K562 (cell line): Measurements from ENCODE around the gene HNRNPLL. TPM values are rescaled to one million over a fixed set of nuclear protein-coding genes. Genes with fewer than 3 reads are reported as not detected.

Experiments
- C11orf30 ChIP-seq: fragments of 450-650 bp; IDR thresholded peaks from 2 replicates; pipeline ENCODE4 v1.6.1; 2016; ENCODE audit warnings: low read depth, mild to moderate bottlenecking
- CEBPG ChIP-seq, 3 experiments: fragments of 200-800 bp in 1 of 3; sonication (Bioruptor generic) in 1 of 3; sonication (generic) in 1 of 3; formaldehyde crosslinking in 1 of 3; IDR thresholded peaks in 2 of 3; conservative IDR thresholded peaks in 1 of 3; 2 replicates each; pipeline versions ENCODE4 v1.6.1 to v1.8.0; 2016 to 2022; ENCODE audit warnings: missing compliant biosample characterization in 2 of 3, missing genetic modification characterization in 2 of 3, mild to moderate bottlenecking in 1 of 3, missing genetic modification reagents in 1 of 3
- CSDE1 ChIP-seq, 2 experiments: fragments of 450-650 bp; IDR thresholded peaks; 2 replicates each; pipeline ENCODE4 v1.6.1; 2016; ENCODE audit warnings: mild to moderate bottlenecking in 1 of 2
- DDX20 ChIP-seq: fragments of 450-650 bp; IDR thresholded peaks from 2 replicates; pipeline ENCODE4 v1.6.1; 2016; ENCODE audit warnings: missing genetic modification characterization, low read depth, mild to moderate bottlenecking, missing compliant biosample characterization, moderate library complexity
- ERF ChIP-seq: fragments of 450-650 bp; formaldehyde crosslinking; IDR thresholded peaks from 2 replicates; pipeline ENCODE4 v1.4.0; 2020; ENCODE audit warnings: mild to moderate bottlenecking, mixed read lengths
- ETV6 ChIP-seq, 3 experiments: fragments of 150-350 bp in 1 of 3; sonication (generic) in 1 of 3; formaldehyde crosslinking in 1 of 3; IDR thresholded peaks; 2 replicates each; pipeline versions ENCODE4 v1.6.1 to v1.8.0; 2014 to 2022; ENCODE audit warnings: borderline replicate concordance in 2 of 3, low read depth in 2 of 3, antibody characterized with exemption in 1 of 3, low read length in 1 of 3, mild to moderate bottlenecking in 1 of 3, missing genetic modification reagents in 1 of 3
- FOXA3 ChIP-seq, 2 experiments: fragments of 450-650 bp in 1 of 2; sonication (generic) in 1 of 2; formaldehyde crosslinking; IDR thresholded peaks in 1 of 2; conservative IDR thresholded peaks in 1 of 2; 2 replicates each; pipeline versions ENCODE4 v1.4.0 to v1.8.0; 2020 to 2022; ENCODE audit warnings: mild to moderate bottlenecking in 2 of 2, missing genetic modification reagents in 1 of 2
- FOXK2 ChIP-seq, 2 experiments: fragments of 450-650 bp; IDR thresholded peaks in 1 of 2; conservative IDR thresholded peaks in 1 of 2; 2 replicates each; pipeline ENCODE4 v1.6.1; 2016; ENCODE audit warnings: low read depth in 2 of 2, mild to moderate bottlenecking in 1 of 2
- FUS ChIP-seq: fragments of 200-400 bp; formaldehyde crosslinking; optimal IDR thresholded peaks from 2 replicates; pipeline ENCODE3; 2017; ENCODE audit warnings: low read depth, low read length
- MCM5 ChIP-seq: fragments of 450-650 bp; IDR thresholded peaks from 2 replicates; pipeline ENCODE4 v1.6.1; 2016; ENCODE audit warnings: low read depth
- MECOM ChIP-seq: fragments of 250-450 bp; sonication (Bioruptor Pico); IDR thresholded peaks from 2 replicates; pipeline ENCODE4 v1.8.0; 2022; ENCODE audit warnings: inconsistent platforms
- PHF20 ChIP-seq: fragments of 450-650 bp; IDR thresholded peaks from 2 replicates; pipeline ENCODE4 v1.6.1; 2018; ENCODE audit not compliant: partially characterized antibody
- ZNF165 ChIP-seq: fragments of 250-450 bp; sonication (Bioruptor Pico); IDR thresholded peaks from 2 replicates; pipeline ENCODE4 v1.4.0; 2020; ENCODE audit warnings: borderline replicate concordance
- ZNF239 ChIP-seq: fragments of 250-450 bp; sonication (Bioruptor Pico); IDR thresholded peaks from 2 replicates; pipeline ENCODE4 v1.4.0; 2020; ENCODE audit warnings: mild to moderate bottlenecking
- ZNF311 ChIP-seq: fragments of 250-450 bp; sonication (Bioruptor Pico); IDR thresholded peaks from 2 replicates; pipeline ENCODE4 v1.4.0; 2020; ENCODE audit warnings: mild to moderate bottlenecking, moderate library complexity
- ZNF707 ChIP-seq: fragments of 250-450 bp; sonication (Bioruptor Pico); conservative IDR thresholded peaks from 2 replicates; pipeline ENCODE4 v1.8.0; 2022; ENCODE audit warnings: inconsistent platforms, mild to moderate bottlenecking, moderate library complexity
- polyA plus RNA-seq, 8 experiments: library from polyadenylated mRNA; depleted of rRNA in 4 of 8; stranded (reverse) in 5 of 8; unstranded in 3 of 8; fragments of >200 nt; fragmentation: Nextera tagmentation in 2 of 8; fragmentation: Illumina TruSeq in 1 of 8; extraction: Ambion mirVana in 2 of 8; extraction: Trizol in 1 of 8; gene quantifications; 2 replicates each; pipeline versions ENCODE4 v1.2.1 to v1.2.3, GENCODE V29; 2011 to 2014; ENCODE audit warnings: inconsistent platforms in 1 of 8, missing spikeins in 1 of 8
- total RNA-seq, 7 experiments: library from RNA; depleted of rRNA in 6 of 7; stranded (reverse); fragments of >200 nt in 6 of 7; fragmentation: Illumina TruSeq in 2 of 7; extraction: Trizol in 2 of 7; gene quantifications; 2 replicates each; pipeline versions ENCODE4 v1.2.1 to v1.2.3, GENCODE V29; 2011 to 2021; ENCODE audit warnings: low replicate concordance in 1 of 7
- TF ChIP-seq, protein P1 (sequence below): fragments of 250-450 bp; sonication (Bioruptor Pico); IDR thresholded peaks from 2 replicates; pipeline ENCODE4 v1.8.0; 2022; ENCODE audit warnings: inconsistent platforms, mild to moderate bottlenecking, moderate library complexity, borderline replicate concordance
- TF ChIP-seq, protein P2 (sequence below), 3 experiments: fragments of 200-800 bp in 1 of 3; sonication (Bioruptor generic) in 1 of 3; sonication (generic) in 1 of 3; formaldehyde crosslinking in 1 of 3; IDR thresholded peaks; 2 replicates each; pipeline versions ENCODE4 v1.6.1 to v1.8.0; 2016 to 2022; ENCODE audit warnings: mild to moderate bottlenecking in 2 of 3, missing compliant biosample characterization in 2 of 3, missing genetic modification characterization in 2 of 3, missing genetic modification reagents in 1 of 3
- TF ChIP-seq, protein P3 (sequence below): fragments of 250-450 bp; sonication (Bioruptor Pico); IDR thresholded peaks from 2 replicates; pipeline ENCODE4 v1.5.0; 2021
- TF ChIP-seq, protein P4 (sequence below): IDR thresholded peaks from 3 replicates; pipeline ENCODE4 v1.6.1; 2011; ENCODE audit warnings: borderline replicate concordance, mild to moderate bottlenecking; ENCODE audit not compliant: insufficient read length, insufficient read depth
- TF ChIP-seq, protein P5 (sequence below), 2 experiments: fragments of 250-450 bp in 1 of 2; fragments of 450-650 bp in 1 of 2; sonication (Bioruptor Pico) in 1 of 2; IDR thresholded peaks; 2 replicates each; pipeline versions ENCODE4 v1.6.1 to v1.8.0; 2016 to 2021; ENCODE audit warnings: mild to moderate bottlenecking in 2 of 2, moderate library complexity in 2 of 2, missing compliant biosample characterization in 1 of 2, missing genetic modification characterization in 1 of 2

The HNRNPLL gene
- total and polyA plus RNA-seq, 9 of the 15 experiments (the other 6 are each of a cell fraction or from before 2014, with no cell fraction given) = 19.8 to 135 (median 57.8) TPM

DNA sequence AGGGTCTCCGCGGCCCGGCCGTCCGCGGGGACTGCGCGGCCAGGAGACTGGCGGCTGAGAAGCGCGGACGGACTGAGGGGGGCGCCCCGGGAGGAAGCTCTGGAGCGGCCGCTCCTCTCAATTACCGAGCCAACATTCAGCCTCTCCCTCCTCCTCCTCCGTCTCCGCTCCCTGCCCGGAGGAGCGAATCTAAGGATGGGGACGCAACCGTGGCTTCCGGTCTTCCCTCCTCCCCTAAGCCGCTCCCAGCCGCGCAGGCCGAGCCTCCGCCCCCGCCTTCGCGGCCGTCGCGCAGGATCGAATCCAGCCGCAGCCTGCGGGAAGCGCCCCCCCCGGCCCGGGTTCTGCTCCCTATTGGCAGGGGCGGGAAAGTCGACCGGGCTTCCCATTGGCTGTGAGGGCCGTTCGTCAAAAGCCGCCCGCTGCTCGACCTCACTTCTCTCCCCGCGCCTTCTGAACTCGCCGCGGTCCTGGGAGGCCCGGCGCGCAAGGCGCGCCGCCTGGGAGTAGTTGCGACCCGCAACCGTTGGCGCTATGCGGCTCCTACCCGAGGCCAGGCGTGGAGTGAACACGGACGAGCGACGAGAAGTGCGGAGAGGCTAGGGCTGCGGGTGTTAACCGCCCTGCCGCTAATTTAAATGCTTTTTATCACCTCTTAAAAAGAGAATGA, at the start of gene HNRNPLL (continued):
- TF ChIP-seq, protein P1, sequence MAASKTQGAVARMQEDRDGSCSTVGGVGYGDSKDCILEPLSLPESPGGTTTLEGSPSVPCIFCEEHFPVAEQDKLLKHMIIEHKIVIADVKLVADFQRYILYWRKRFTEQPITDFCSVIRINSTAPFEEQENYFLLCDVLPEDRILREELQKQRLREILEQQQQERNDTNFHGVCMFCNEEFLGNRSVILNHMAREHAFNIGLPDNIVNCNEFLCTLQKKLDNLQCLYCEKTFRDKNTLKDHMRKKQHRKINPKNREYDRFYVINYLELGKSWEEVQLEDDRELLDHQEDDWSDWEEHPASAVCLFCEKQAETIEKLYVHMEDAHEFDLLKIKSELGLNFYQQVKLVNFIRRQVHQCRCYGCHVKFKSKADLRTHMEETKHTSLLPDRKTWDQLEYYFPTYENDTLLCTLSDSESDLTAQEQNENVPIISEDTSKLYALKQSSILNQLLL (CRISPR knock-in tag) = no peak
- no peak for TF ChIP-seq FUS
- no peak for TF ChIP-seq FOXA3 (CRISPR knock-in tag; conservative IDR thresholded peaks at IDR 0.05 in 1 of 2, IDR thresholded peaks at IDR 0.05 in 1 of 2)
- TF ChIP-seq, protein P2, sequence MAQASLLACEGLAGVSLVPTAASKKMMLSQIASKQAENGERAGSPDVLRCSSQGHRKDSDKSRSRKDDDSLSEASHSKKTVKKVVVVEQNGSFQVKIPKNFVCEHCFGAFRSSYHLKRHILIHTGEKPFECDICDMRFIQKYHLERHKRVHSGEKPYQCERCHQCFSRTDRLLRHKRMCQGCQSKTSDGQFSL (CRISPR knock-in tag; IDR thresholded peaks at IDR 0.05) = peak; percentile 97
- TF ChIP-seq, protein P2 (tag; IDR thresholded peaks at IDR 0.05) = peak in 1 of 2 experiments; percentile 95; a peak in 2 of 4 replicates
- no peak for TF ChIP-seq C11orf30
- TF ChIP-seq, protein P3, sequence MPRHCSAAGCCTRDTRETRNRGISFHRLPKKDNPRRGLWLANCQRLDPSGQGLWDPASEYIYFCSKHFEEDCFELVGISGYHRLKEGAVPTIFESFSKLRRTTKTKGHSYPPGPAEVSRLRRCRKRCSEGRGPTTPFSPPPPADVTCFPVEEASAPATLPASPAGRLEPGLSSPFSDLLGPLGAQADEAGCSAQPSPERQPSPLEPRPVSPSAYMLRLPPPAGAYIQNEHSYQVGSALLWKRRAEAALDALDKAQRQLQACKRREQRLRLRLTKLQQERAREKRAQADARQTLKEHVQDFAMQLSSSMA (CRISPR knock-in tag) = no peak; the same call in 1 of the 2 replicates
- no peak for TF ChIP-seq CSDE1 (IDR thresholded peaks at IDR 0.05)
- TF ChIP-seq ERF (CRISPR knock-in tag) = peak; percentile 51; the same call in 1 of the 2 replicates
- TF ChIP-seq PHF20 = peak; percentile 30
- 0 out of 2 replicates have a peak, but pooled peaks have one; percentile 32 for TF ChIP-seq ZNF707 (CRISPR knock-in tag)
- 0 out of 2 replicates have a peak, but pooled peaks have one; percentile 45 for TF ChIP-seq ZNF311 (CRISPR knock-in tag)
- TF ChIP-seq MECOM = no peak
- TF ChIP-seq FOXK2 (conservative IDR thresholded peaks at IDR 0.05 in 1 of 2, IDR thresholded peaks at IDR 0.05 in 1 of 2; ENCODE audit: low read depth in 2 of 2) = no peak
- no peak for TF ChIP-seq ZNF239
- no peak for TF ChIP-seq CEBPG (CRISPR knock-in tag; IDR thresholded peaks at IDR 0.05)
- TF ChIP-seq CEBPG (tag; conservative IDR thresholded peaks at IDR 0.05 in 1 of 2, IDR thresholded peaks at IDR 0.05 in 1 of 2) = no peak
- TF ChIP-seq, protein P4, sequence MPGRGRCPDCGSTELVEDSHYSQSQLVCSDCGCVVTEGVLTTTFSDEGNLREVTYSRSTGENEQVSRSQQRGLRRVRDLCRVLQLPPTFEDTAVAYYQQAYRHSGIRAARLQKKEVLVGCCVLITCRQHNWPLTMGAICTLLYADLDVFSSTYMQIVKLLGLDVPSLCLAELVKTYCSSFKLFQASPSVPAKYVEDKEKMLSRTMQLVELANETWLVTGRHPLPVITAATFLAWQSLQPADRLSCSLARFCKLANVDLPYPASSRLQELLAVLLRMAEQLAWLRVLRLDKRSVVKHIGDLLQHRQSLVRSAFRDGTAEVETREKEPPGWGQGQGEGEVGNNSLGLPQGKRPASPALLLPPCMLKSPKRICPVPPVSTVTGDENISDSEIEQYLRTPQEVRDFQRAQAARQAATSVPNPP = no peak
- no peak for TF ChIP-seq DDX20
- TF ChIP-seq ZNF165 (CRISPR knock-in tag) = no peak
- no peak for TF ChIP-seq MCM5
- TF ChIP-seq, protein P5, sequence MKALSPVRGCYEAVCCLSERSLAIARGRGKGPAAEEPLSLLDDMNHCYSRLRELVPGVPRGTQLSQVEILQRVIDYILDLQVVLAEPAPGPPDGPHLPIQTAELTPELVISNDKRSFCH (CRISPR knock-in tag; IDR thresholded peaks at IDR 0.05) = no peak
- TF ChIP-seq, protein P5 (tag; IDR thresholded peaks at IDR 0.05) = no peak
- no peak for TF ChIP-seq ETV6 (IDR thresholded peaks at IDR 0.05; ENCODE audit: borderline replicate concordance in 1 of 2, low read depth in 2 of 2, low read length in 1 of 2)
- TF ChIP-seq ETV6 (CRISPR knock-in tag; IDR thresholded peaks at IDR 0.05; ENCODE audit: borderline replicate concordance) = no peak
